Sigmoid colon (tissue), 4 donors: ENCODE results near the gene OIP5.

Experiments used
- EP300 ChIP-seq, 4 donors: sonication (generic); formaldehyde crosslinking; IDR thresholded peaks; one replicate each; pipeline ENCODE4 v1.6.1; 2017; ENCODE audit warnings: antibody characterized with exemption in 4 of 4
- POLR2A ChIP-seq, 2 donors: fragments of 450-650 bp; IDR thresholded peaks; one replicate each; pipeline ENCODE4 v1.6.1; 2016; ENCODE audit warnings: antibody characterized with exemption in 2 of 2, mild to moderate bottlenecking in 2 of 2, moderate library complexity in 2 of 2
- TF ChIP-seq, protein P1 (sequence below), 4 experiments: fragments of 450-650 bp in 3 of 4; fragments of 200-600 bp in 1 of 4; IDR thresholded peaks; one replicate each; pipeline ENCODE4 v1.5.1; 2016 to 2019; ENCODE audit warnings: antibody characterized with exemption in 4 of 4, mild to moderate bottlenecking in 3 of 4, moderate library complexity in 2 of 4

DNA sequence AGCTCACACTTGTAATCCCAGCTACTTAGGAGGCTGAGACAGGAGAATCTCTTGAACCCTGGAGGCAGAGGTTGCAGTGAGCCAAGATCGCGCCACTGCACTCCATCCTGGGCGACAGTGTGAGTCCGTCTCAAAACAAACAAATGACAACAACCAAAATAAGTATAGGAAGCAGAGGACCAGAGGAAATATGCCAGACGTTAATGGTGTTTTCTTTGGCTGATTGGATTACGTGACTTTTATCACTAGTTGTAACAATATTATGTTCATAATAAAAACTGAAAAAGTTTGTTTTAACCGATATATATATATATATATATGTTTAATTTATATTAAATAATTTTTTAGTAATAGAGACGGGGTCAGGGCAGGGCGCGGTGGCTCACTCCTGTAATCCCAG, 22.0 kb upstream of the OIP5 start:
- no peak for TF ChIP-seq POLR2A (IDR thresholded peaks at IDR 0.05)
- TF ChIP-seq EP300 (IDR thresholded peaks at IDR 0.05), result no peak
- TF ChIP-seq, protein P1, sequence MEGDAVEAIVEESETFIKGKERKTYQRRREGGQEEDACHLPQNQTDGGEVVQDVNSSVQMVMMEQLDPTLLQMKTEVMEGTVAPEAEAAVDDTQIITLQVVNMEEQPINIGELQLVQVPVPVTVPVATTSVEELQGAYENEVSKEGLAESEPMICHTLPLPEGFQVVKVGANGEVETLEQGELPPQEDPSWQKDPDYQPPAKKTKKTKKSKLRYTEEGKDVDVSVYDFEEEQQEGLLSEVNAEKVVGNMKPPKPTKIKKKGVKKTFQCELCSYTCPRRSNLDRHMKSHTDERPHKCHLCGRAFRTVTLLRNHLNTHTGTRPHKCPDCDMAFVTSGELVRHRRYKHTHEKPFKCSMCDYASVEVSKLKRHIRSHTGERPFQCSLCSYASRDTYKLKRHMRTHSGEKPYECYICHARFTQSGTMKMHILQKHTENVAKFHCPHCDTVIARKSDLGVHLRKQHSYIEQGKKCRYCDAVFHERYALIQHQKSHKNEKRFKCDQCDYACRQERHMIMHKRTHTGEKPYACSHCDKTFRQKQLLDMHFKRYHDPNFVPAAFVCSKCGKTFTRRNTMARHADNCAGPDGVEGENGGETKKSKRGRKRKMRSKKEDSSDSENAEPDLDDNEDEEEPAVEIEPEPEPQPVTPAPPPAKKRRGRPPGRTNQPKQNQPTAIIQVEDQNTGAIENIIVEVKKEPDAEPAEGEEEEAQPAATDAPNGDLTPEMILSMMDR (IDR thresholded peaks at IDR 0.05), result no peak
